HG03064 (cell line): ENCODE data around the gene CDC42EP2.

Source experiments
- ATAC-seq: cut with Tn5 transposase; IDR thresholded peaks from one replicate; pipeline ENCODE4 v1.9.1; 2021; ENCODE audit warnings: low read depth; ENCODE audit not compliant: unreplicated experiment

CDC42EP2 gene

GRCh38 chr11:65355013-65355775, 40.5 kb downstream of the CDC42EP2 start:
- ATAC-seq = peak; percentile 40

GRCh38 chr11:65355776-65356393, 41.2 kb downstream of the CDC42EP2 start:
- no peak for ATAC-seq

GRCh38 chr11:65356394-65356972, 41.8 kb downstream of the CDC42EP2 start:
- no peak for ATAC-seq

- ATAC-seq = no peak
These were observed 43.2 kb downstream of the CDC42EP2 start for GRCh38 chr11:65357856-65358356.

- ATAC-seq = no peak
These were observed 47.8 kb downstream of the CDC42EP2 start for GRCh38 chr11:65362320-65362931.

- ATAC-seq = no peak
These were observed 48.3 kb downstream of the CDC42EP2 start for GRCh38 chr11:65362966-65363365.

GRCh38 chr11:65363770-65364169, 49.1 kb downstream of the CDC42EP2 start:
- no peak for ATAC-seq

- ATAC-seq = no peak
These were observed 51.7 kb downstream of the CDC42EP2 start for GRCh38 chr11:65366340-65366773.

- no peak for ATAC-seq
These were observed 56.0 kb downstream of the CDC42EP2 start for GRCh38 chr11:65370659-65371049.
